GM19193 (cell line): ENCODE data around the gene GMPR.

Experiments
- POLR2A ChIP-seq: IDR thresholded peaks from 4 replicates; pipeline ENCODE4 v1.6.1; 2011; ENCODE audit not compliant: insufficient read depth, insufficient read length; ENCODE audit errors: extremely low read depth

GMPR gene

DNA sequence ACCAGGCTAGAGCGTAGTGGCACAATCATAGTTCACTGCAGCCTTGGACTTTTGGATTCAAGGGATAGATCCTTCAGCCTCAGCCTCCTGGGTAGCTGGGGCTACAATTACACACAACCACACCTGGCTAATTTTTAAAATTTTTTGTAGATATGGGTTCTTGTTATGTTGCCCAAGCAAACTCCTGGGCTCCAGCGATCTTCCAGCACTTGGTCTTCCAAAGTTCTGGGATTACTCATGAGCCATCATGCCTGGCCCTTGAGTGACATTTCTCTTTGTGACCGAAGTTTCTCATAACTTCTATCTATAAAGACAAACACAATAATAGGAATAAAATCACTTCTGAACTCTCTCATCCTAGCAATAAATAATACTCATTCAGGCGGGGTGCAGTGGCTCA, 26.1 kb upstream of the GMPR start:
- no peak for TF ChIP-seq POLR2A

DNA sequence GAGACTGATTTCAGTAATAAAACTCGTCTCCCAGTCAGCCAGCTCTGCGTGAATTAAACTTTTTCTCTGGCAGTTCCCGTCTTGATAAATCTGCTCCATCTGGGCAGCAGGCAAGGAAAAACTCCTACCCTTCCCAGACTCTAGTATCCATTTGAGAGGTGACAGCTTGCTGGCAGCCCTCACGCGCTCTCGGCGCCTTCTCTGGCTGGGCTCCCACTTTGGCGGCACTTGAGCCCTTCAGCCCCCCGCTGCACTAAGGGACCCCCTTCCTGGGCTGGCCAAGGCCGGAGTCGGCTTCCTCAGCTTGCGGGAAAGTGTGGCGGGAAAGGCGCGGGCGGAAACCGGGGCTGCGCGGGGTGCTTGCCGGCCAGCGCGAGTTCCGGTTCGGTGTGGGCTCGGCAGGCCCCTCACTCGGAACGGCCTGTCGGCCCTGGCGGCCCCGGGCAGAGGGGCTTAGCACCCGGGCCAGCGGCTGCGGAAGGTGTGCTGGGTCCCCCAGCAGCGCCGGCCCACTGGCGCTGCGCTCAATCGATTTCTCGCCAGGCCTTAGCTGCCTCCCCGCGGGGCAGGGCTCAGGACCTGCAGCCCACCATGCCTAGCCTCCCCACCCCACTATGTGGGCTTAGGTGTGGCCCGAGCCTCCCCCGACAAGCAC, 21.8 kb upstream of the GMPR start:
- no peak for TF ChIP-seq POLR2A

DNA sequence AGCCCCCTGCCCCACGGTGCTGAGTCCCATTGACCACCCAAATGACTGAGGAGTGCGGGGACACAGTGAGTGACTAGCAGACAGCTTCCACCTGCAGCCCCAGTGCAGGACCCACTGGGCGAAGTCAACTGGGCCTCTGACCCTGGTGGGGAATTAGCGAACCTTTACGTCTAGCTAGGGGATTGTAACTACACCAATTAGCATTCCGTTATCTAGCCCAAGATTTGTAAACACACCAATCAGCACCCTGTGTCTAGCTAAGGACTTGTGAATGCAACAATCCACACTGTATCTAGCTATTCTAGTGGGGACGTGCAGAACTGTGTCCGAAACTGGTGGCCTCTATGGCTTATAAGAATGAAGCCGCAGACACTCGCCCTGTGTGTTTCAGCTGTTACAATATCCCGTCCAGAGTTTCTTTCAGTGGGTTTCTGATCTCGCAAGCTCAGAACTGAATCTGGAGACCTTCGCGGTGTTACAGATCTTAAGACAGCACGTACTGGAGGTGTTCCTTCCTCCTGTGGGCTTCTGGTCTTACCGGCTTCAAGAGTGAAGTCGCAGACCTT, 21.1 kb upstream of the GMPR start:
- no peak for TF ChIP-seq POLR2A

DNA sequence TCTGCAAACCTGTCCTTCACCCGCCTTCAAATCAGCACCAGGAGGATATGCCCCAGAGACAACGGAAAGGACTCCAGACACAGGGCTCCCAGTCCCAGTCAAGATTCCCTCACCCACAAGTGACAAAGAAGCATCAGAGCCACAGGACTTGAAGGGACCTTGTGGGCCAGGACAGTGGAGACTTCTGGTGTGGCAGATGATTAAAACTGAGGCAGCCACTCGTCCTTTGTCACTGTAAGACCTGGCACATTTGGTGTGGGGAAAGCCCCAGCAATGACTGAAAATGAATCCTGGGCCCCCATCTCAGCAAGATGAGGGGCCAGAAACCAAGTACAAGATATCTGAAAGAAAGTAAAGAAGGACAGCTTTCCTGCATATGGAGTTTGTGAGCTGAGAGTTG, 15.6 kb upstream of the GMPR start:
- TF ChIP-seq POLR2A = no peak

DNA sequence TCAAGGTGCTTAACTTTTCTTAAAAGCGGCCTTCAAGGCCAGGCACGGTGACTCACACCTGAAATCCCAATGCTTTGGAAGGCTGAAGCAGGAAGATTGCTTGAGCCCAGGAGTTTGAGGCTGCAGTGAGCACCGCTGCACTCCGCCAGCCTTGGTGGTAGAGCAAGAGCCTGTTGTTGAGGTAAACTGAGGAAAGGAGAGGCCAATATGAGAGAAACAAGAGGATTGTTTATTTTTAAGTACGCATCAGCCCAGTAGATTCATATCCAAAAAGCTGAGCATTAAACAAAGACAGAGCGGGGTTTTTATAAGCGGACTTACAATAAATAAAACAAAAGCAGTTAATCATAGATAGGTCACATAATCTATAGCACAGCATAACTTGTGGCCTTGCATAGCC, 15.0 kb upstream of the GMPR start:
- no peak for TF ChIP-seq POLR2A

DNA sequence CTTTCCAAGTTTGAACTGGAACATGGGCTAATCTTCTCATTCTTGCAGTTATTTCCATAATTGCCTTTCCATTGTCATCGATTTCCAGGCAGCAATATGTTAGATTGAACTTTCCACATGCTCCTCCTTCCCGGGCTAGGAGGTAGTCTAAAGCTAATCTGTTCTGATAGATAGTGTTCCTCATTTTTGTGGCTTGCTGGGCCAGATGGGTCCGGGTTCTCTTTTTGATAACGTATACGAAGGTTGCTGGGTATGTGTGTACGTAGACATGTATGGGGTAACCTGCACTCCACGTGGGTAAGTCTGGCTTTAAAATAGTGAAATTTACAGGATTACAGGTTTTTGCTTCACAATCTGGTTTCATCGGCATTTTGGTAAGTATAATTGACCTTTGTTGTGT, 14.0 kb upstream of the GMPR start:
- no peak for TF ChIP-seq POLR2A

DNA sequence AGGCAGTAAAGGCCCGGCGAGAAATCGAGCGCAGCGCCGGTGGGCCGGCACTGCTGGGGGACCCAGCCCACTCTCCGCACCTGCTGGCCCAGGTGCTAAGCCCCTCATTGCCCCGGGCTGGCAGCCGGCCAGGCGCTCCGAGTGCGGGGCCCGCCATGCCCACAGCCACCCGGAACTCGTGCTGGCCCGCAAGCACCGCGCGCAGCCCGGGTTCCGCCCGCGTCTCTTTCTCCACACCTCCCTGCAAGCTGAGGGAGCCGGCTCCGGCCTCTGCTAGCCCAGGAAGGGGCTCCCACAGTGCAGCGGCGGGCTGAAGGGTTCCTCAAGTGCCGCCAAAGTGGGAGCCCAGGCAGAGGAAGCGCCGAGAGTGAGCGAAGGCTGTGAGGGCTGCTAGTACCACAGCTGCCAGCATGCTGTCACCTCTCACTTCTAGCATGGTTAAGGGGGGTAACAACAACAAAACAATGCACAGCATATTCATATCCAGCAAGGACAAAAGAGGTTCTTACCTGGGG, 11.3 kb upstream of the GMPR start:
- TF ChIP-seq POLR2A = no peak

DNA sequence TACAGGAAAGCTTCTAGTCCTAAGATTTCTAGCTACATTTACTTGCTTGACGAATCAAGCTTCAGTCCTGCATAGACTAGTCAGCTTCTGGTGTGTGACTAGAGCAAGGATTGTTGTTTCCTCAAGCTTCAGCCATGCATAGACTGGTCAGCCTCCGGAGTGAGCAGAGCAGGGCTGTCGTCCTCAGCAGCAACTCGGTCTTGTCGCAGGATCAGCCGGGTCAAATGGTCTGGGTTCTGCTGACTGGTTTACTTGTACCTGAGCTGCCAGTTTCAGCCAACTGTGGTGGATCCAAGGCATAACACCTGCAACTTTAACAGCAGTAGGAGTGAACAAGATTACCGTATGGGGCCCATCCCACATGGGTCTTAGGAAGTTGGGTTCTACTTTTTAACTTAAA, 10.8 kb upstream of the GMPR start:
- TF ChIP-seq POLR2A = no peak

DNA sequence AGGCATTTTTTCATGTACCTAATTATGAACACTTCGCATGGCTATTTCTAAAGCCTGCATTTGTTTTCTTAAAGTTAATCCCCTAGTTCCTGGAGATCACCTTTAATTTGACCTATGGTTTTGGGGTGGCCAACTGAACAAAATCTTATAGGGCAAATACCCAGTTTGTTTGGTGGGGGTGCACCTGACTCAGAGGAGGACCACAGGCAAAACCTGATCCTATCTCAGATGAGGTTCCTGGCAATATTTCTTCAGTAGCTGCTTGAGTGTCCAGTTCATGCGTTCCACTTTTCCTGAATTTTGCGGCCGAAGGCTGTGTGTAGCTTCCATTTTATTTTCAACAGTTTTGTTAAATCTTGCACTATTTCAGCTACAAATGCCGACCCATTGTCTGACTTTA, 10.3 kb upstream of the GMPR start:
- no peak for TF ChIP-seq POLR2A

DNA sequence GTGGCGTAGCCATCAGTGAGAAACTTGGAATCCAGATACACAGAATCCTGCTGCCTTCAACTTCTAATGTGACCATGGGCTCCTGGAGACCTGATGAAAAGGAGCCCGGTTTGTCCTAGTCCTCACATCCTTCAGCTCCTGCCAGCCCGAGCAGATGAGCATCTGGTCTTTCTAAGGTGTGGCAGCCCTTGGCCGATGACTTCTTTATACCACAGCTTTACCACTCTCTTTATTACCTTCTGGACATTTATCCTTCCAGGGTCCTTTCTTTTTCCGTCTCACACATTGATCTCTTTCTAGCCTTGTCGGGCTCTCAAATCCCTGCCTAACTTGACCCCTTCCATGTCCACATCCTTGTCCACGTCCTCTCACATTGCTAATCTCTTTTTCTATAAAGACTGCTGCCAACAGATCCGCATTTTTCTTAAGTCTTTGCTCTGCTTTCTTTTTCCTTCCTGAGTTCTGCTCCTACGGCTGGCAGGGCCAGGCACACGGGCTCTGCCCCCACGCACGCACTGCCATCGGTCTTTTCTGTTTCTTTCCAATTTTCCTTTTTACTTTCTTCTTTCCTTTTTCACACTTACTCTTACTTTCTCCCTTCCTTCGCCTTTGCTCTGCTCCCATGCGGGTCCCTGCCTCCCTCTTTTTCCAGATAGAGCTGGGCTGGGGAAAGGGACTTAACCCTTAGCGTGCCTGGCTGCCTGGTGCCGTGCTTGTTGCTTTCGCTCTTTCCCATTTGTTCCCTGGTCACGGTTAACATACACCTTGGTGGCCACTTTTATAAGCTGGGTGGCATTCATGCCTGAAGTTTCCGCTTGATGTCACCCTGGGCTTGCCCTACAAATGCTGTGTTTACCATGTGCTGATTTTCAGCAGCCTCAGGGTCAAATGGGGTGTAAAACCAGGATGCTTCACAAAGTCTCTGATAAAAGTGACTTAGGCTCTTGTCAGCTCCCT, 9.4 kb upstream of the GMPR start:
- TF ChIP-seq POLR2A = no peak

DNA sequence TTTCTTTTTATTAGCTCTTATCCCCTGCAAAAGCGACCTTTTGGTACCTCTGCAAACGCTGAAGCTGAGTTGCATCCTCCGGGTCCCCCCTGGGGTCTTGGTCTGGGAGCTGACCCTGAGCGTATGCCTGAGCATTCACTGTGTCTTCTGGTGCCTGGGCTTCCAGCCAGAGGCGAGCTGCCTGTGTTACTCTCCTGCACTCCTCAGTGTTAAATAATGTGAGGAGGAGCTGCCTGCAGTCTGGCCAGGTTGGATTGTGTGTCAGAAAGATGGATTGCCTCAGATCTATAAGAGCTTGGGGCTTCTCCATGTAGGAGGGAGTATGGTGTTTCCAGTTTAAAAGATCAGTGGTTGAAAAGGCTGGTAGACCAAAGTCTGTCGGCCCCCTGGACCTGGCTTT, 8.7 kb upstream of the GMPR start:
- TF ChIP-seq POLR2A = no peak

DNA sequence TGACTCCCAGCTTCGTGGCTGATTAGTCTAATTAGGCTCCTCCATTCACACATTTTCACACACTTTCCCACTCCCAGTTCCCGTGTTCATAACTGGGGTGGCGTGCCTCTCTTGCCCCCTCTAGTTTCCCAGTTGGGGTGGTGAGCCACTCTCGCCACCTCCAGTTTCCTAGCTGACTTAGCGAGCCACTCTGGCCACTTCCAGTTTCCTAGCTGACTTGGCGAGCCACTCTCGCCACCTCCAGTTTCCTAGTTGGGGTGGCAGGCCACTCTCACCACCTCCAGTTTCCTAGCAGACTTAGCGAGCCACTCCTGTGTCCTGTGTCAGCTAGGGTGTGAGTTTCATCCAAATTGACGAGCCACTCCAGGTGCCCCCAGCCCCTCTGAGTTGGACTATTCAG, 7.4 kb upstream of the GMPR start:
- TF ChIP-seq POLR2A = no peak

DNA sequence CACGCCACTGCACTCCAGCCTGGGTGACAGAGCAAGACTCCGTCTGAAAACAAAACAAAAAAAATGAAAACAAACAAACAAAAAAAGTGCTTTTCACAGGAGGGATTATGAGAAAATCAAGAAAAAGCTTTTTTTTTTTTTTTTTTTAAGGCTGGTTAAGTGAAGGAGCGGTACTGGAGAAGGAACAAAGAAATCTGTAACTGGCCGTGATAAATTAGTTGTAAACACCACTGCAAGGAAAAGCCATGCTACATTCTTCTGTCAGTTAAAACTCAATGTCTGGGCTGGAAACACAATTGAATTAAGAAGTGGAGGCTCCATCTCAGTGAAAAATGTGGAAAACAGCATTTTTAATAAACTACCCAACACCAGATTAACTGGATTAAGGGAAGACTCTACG, 6.3 kb upstream of the GMPR start:
- TF ChIP-seq POLR2A = no peak

DNA sequence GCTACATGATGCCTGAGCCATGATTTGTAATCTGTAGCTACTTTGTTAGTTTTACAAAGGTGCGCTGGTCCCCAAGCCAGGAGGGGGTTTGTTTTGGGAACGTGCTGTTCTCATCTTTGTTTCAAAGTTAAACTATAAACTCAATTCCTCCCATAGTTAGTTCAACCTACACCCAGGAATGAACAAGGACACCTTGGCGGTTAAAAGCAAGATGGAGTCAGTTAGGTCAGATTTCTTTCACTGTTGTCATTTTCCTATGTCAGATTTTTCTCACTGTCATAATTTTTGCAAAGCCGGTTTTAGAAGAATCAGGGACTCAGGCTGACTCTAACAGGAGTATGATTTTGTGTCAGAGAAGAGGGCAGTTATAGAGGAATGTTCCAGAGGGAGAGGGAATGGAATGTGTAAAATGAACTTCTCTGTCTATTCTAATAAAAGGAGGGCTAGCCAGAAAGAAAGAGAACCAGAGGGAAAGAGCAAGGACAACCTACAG, 2.3 kb upstream of the GMPR start:
- no peak for TF ChIP-seq POLR2A

DNA sequence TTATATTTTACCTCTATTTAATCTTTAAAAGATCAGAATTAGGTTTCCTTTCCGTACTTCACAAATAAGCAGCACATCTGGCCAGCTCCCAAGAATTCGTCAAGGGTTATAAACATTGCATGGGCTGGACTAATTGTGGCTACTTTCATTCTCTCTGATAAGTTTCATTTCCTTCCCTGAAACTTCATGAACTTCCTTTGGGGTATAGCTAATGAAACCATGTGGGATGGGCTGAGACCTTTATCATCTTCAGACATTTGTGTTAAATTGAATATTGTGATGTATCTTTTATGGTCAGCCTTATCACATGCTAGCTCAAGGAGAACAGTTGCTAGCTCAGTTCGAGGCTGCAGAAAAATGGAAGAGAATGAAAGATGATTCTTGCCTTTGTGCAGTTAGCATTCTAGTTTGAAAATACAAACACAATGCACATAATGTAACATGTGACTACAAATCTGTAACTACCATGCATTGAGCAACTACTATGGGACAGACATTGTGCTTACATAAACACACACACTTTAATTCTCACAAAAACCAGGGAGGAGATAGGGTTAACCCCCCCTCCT, 1.7 kb upstream of the GMPR start:
- no peak for TF ChIP-seq POLR2A
